HEK293 (cell line): Measurements from ENCODE around the gene SH3BP5.

Experiments
- ATF2 ChIP-seq: fragments of 450-650 bp; formaldehyde crosslinking; IDR thresholded peaks from 2 replicates; pipeline ENCODE4 v1.5.1; 2016; ENCODE audit warnings: missing biosample characterization, missing genetic modification characterization, low read depth
- EGR2 ChIP-seq: fragments of 450-650 bp; formaldehyde crosslinking; IDR thresholded peaks from 2 replicates; pipeline ENCODE4 v1.5.1; 2016; ENCODE audit warnings: low read depth, missing biosample characterization, missing genetic modification characterization
- KLF10 ChIP-seq: fragments of 450-650 bp; IDR thresholded peaks from 2 replicates; pipeline ENCODE4 v1.5.1; 2018; ENCODE audit warnings: missing biosample characterization, mild to moderate bottlenecking, missing genetic modification characterization
- KLF9 ChIP-seq: fragments of 450-650 bp; formaldehyde crosslinking; IDR thresholded peaks from 2 replicates; pipeline ENCODE4 v1.5.1; 2016; ENCODE audit warnings: missing biosample characterization, missing genetic modification characterization, low read depth
- TCF7L2 ChIP-seq: IDR thresholded peaks from 2 replicates; pipeline ENCODE4 v1.6.1; 2011; ENCODE audit warnings: low read depth, mild to moderate bottlenecking, inconsistent platforms, low read length, moderate library complexity, borderline replicate concordance
- ZNF248 ChIP-seq: fragments of 450-650 bp; formaldehyde crosslinking; IDR thresholded peaks from 2 replicates; pipeline ENCODE4 v1.5.1; 2017; ENCODE audit warnings: missing biosample characterization, missing genetic modification characterization
- ZNF280C ChIP-seq: fragments of 450-650 bp; formaldehyde crosslinking; IDR thresholded peaks from 2 replicates; pipeline ENCODE4 v1.5.1; 2016; ENCODE audit warnings: missing biosample characterization, missing genetic modification characterization
- ZNF280D ChIP-seq: fragments of 450-650 bp; formaldehyde crosslinking; IDR thresholded peaks from 2 replicates; pipeline ENCODE4 v1.5.1; 2016; ENCODE audit warnings: missing biosample characterization, missing genetic modification characterization
- ZNF423 ChIP-seq: fragments of 450-650 bp; formaldehyde crosslinking; IDR thresholded peaks from 2 replicates; pipeline ENCODE4 v1.5.1; 2016; ENCODE audit warnings: missing biosample characterization, missing genetic modification characterization
- ZNF560 ChIP-seq: fragments of 450-650 bp; formaldehyde crosslinking; IDR thresholded peaks from 2 replicates; pipeline ENCODE4 v1.5.1; 2017; ENCODE audit warnings: missing biosample characterization, missing genetic modification characterization, borderline replicate concordance
- ZNF747 ChIP-seq: fragments of 450-650 bp; formaldehyde crosslinking; IDR thresholded peaks from 2 replicates; pipeline ENCODE4 v1.5.1; 2016; ENCODE audit warnings: missing biosample characterization, missing genetic modification characterization
- ZNF776 ChIP-seq: fragments of 450-650 bp; formaldehyde crosslinking; IDR thresholded peaks from 2 replicates; pipeline ENCODE4 v1.5.0; 2017; ENCODE audit warnings: missing biosample characterization, missing genetic modification characterization, borderline replicate concordance
- TF ChIP-seq, protein P1 (sequence below): fragments of 450-650 bp; formaldehyde crosslinking; IDR thresholded peaks from 2 replicates; pipeline ENCODE4 v1.5.1; 2016; ENCODE audit warnings: missing biosample characterization, missing genetic modification characterization, borderline replicate concordance
- TF ChIP-seq, protein P2 (sequence below): fragments of 450-650 bp; formaldehyde crosslinking; IDR thresholded peaks from 2 replicates; pipeline ENCODE4 v1.5.1; 2016; ENCODE audit warnings: missing biosample characterization, missing genetic modification characterization
- TF ChIP-seq, protein P3 (sequence below): fragments of 450-650 bp; formaldehyde crosslinking; IDR thresholded peaks from 2 replicates; pipeline ENCODE4 v1.5.1; 2016; ENCODE audit warnings: missing biosample characterization, missing genetic modification characterization
- TF ChIP-seq, protein P4 (sequence below): fragments of 450-650 bp; formaldehyde crosslinking; IDR thresholded peaks from 2 replicates; pipeline ENCODE4 v1.5.1; 2017; ENCODE audit warnings: missing biosample characterization, missing genetic modification characterization

The SH3BP5 gene

GRCh38 chr3:15206662-15207576 lies 125.5 kb downstream of the SH3BP5 start (continued):
- TF ChIP-seq, protein P1, sequence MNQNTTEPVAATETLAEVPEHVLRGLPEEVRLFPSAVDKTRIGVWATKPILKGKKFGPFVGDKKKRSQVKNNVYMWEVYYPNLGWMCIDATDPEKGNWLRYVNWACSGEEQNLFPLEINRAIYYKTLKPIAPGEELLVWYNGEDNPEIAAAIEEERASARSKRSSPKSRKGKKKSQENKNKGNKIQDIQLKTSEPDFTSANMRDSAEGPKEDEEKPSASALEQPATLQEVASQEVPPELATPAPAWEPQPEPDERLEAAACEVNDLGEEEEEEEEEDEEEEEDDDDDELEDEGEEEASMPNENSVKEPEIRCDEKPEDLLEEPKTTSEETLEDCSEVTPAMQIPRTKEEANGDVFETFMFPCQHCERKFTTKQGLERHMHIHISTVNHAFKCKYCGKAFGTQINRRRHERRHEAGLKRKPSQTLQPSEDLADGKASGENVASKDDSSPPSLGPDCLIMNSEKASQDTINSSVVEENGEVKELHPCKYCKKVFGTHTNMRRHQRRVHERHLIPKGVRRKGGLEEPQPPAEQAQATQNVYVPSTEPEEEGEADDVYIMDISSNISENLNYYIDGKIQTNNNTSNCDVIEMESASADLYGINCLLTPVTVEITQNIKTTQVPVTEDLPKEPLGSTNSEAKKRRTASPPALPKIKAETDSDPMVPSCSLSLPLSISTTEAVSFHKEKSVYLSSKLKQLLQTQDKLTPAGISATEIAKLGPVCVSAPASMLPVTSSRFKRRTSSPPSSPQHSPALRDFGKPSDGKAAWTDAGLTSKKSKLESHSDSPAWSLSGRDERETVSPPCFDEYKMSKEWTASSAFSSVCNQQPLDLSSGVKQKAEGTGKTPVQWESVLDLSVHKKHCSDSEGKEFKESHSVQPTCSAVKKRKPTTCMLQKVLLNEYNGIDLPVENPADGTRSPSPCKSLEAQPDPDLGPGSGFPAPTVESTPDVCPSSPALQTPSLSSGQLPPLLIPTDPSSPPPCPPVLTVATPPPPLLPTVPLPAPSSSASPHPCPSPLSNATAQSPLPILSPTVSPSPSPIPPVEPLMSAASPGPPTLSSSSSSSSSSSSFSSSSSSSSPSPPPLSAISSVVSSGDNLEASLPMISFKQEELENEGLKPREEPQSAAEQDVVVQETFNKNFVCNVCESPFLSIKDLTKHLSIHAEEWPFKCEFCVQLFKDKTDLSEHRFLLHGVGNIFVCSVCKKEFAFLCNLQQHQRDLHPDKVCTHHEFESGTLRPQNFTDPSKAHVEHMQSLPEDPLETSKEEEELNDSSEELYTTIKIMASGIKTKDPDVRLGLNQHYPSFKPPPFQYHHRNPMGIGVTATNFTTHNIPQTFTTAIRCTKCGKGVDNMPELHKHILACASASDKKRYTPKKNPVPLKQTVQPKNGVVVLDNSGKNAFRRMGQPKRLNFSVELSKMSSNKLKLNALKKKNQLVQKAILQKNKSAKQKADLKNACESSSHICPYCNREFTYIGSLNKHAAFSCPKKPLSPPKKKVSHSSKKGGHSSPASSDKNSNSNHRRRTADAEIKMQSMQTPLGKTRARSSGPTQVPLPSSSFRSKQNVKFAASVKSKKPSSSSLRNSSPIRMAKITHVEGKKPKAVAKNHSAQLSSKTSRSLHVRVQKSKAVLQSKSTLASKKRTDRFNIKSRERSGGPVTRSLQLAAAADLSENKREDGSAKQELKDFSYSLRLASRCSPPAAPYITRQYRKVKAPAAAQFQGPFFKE (tag by site-specific recombination) = no peak
- TF ChIP-seq KLF10 = no peak
- no peak for TF ChIP-seq TCF7L2
- no peak for TF ChIP-seq EGR2 (tag by site-specific recombination)
- TF ChIP-seq, protein P2, sequence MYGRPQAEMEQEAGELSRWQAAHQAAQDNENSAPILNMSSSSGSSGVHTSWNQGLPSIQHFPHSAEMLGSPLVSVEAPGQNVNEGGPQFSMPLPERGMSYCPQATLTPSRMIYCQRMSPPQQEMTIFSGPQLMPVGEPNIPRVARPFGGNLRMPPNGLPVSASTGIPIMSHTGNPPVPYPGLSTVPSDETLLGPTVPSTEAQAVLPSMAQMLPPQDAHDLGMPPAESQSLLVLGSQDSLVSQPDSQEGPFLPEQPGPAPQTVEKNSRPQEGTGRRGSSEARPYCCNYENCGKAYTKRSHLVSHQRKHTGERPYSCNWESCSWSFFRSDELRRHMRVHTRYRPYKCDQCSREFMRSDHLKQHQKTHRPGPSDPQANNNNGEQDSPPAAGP (tag by site-specific recombination) = no peak
- TF ChIP-seq ZNF248 (tag by site-specific recombination) = no peak
- no peak for TF ChIP-seq ZNF747 (tag by site-specific recombination)
- no peak for TF ChIP-seq KLF9 (tag by site-specific recombination)
- no peak for TF ChIP-seq ATF2 (tag by site-specific recombination)
- TF ChIP-seq ZNF280C (tag by site-specific recombination) = no peak
- no peak for TF ChIP-seq ZNF776 (tag by site-specific recombination)
- no peak for TF ChIP-seq ZNF423 (tag by site-specific recombination)
- TF ChIP-seq ZNF560 = no peak
- TF ChIP-seq, protein P3, sequence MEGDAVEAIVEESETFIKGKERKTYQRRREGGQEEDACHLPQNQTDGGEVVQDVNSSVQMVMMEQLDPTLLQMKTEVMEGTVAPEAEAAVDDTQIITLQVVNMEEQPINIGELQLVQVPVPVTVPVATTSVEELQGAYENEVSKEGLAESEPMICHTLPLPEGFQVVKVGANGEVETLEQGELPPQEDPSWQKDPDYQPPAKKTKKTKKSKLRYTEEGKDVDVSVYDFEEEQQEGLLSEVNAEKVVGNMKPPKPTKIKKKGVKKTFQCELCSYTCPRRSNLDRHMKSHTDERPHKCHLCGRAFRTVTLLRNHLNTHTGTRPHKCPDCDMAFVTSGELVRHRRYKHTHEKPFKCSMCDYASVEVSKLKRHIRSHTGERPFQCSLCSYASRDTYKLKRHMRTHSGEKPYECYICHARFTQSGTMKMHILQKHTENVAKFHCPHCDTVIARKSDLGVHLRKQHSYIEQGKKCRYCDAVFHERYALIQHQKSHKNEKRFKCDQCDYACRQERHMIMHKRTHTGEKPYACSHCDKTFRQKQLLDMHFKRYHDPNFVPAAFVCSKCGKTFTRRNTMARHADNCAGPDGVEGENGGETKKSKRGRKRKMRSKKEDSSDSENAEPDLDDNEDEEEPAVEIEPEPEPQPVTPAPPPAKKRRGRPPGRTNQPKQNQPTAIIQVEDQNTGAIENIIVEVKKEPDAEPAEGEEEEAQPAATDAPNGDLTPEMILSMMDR (tag by site-specific recombination) = no peak
- no peak for TF ChIP-seq ZNF280D (tag by site-specific recombination)
- TF ChIP-seq, protein P4, sequence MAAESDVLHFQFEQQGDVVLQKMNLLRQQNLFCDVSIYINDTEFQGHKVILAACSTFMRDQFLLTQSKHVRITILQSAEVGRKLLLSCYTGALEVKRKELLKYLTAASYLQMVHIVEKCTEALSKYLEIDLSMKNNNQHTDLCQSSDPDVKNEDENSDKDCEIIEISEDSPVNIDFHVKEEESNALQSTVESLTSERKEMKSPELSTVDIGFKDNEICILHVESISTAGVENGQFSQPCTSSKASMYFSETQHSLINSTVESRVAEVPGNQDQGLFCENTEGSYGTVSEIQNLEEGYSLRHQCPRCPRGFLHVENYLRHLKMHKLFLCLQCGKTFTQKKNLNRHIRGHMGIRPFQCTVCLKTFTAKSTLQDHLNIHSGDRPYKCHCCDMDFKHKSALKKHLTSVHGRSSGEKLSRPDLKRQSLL (tag by site-specific recombination) = no peak
